Measurements from ENCODE around the gene ERCC5.

The ERCC5 gene

GRCh38 chr13:102856557-102856956, 10.7 kb downstream of the ERCC5 start:
- no peak for TF ChIP-seq CTCF (IDR thresholded peaks at IDR 0.05)
- Histone ChIP-seq H3K4me3 (no peak overlapping the region), H3K27ac (no peak overlapping the region)
- no peak for DNase-seq (ENCODE audit: low spot score)

- H3K4me3 ChIP-seq = no peak overlapping the region
Observed at GRCh38 chr13:102862624-102863210, 16.9 kb downstream of the ERCC5 start.

GRCh38 chr13:102863590-102863989, 17.8 kb downstream of the ERCC5 start:
- DNase-seq (ENCODE audit: low spot score) = no peak
- no peak overlapping the region for H3K27ac ChIP-seq
- H3K4me3 ChIP-seq = no peak overlapping the region
- TF ChIP-seq CTCF (IDR thresholded peaks at IDR 0.05) = no peak

More at GRCh38 chr13:102862624-102863210, 16.9 kb downstream of the ERCC5 start:
- DNase-seq (ENCODE audit: low spot score) = no peak
- no peak for TF ChIP-seq CTCF (IDR thresholded peaks at IDR 0.05)
- H3K27ac ChIP-seq = no peak overlapping the region

- no peak overlapping the region for H3K27ac ChIP-seq
- H3K4me3 ChIP-seq = no peak overlapping the region
- no peak for DNase-seq (ENCODE audit: low spot score)
- TF ChIP-seq CTCF (IDR thresholded peaks at IDR 0.05) = no peak
Observed at GRCh38 chr13:102868366-102868936, 22.6 kb downstream of the ERCC5 start.

- TF ChIP-seq CTCF (IDR thresholded peaks at IDR 0.05) = no peak
- Histone ChIP-seq H3K27ac (no peak overlapping the region), H3K4me3 (no peak overlapping the region)
- no peak for DNase-seq (ENCODE audit: low spot score)
Observed at GRCh38 chr13:102869948-102870676, 24.3 kb downstream of the ERCC5 start.

- TF ChIP-seq CTCF (IDR thresholded peaks at IDR 0.05) = peak; percentile 66
- no peak overlapping the region for H3K4me3 ChIP-seq
- H3K27ac ChIP-seq = no peak overlapping the region
- DNase-seq (ENCODE audit: low spot score) = no peak
Observed at GRCh38 chr13:102870677-102871415, 25.0 kb downstream of the ERCC5 start.
